AG09319 (cell line): Measurements from ENCODE around the gene NRBP1.

Experiments
- DNase-seq: peaks from one replicate; pipeline ENCODE4 v3.0.0-alpha.2; 2010; ENCODE audit warnings: low read depth; ENCODE audit errors: extremely low read depth
- TF ChIP-seq, protein P1 (sequence below): IDR thresholded peaks from 2 replicates; pipeline ENCODE4 v1.5.1; 2011; ENCODE audit warnings: low read depth, mild to moderate bottlenecking, inconsistent platforms, low read length, moderate library complexity

The NRBP1 gene

DNA sequence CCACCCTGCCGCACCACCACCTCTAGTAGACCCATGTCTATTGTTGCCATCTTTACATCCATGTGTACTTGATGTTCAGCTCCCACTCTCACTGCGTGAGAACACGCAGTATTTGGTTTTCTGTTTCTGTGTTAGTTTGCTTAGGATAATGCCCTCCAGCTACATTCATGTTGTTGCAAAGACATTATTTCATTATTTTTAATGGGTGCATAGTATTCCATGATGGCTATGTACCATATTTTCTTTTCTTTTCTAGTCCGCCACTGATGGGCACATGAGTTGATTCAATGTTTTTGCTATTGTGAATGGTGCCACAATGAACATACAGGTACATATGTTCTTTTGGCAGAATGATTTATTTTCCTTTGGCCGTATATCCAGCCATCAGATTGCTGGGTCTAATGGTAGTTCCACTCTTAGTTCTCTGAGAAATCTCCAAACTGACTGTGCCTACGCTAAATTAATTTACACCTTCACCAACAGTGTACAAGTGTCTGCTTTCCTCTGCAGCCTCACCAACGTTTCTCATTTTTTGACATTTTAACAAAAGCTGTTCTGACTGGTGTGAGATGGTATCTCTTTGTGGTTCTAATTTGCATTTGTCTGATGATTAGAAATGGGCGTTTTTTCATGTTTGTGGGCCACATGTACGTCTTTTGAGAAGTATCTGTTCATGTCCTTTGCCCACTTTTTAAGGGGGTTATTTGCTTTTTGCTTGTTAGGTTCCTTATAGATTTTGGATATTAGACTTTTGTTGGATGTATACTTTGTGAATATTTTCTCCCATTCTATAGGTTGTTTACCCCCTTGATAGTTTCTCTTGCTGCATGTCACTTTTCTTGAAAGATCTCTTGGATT lies 37.4 kb upstream of the NRBP1 start:
- TF ChIP-seq, protein P1, sequence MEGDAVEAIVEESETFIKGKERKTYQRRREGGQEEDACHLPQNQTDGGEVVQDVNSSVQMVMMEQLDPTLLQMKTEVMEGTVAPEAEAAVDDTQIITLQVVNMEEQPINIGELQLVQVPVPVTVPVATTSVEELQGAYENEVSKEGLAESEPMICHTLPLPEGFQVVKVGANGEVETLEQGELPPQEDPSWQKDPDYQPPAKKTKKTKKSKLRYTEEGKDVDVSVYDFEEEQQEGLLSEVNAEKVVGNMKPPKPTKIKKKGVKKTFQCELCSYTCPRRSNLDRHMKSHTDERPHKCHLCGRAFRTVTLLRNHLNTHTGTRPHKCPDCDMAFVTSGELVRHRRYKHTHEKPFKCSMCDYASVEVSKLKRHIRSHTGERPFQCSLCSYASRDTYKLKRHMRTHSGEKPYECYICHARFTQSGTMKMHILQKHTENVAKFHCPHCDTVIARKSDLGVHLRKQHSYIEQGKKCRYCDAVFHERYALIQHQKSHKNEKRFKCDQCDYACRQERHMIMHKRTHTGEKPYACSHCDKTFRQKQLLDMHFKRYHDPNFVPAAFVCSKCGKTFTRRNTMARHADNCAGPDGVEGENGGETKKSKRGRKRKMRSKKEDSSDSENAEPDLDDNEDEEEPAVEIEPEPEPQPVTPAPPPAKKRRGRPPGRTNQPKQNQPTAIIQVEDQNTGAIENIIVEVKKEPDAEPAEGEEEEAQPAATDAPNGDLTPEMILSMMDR = no peak
- DNase-seq = no peak

DNA sequence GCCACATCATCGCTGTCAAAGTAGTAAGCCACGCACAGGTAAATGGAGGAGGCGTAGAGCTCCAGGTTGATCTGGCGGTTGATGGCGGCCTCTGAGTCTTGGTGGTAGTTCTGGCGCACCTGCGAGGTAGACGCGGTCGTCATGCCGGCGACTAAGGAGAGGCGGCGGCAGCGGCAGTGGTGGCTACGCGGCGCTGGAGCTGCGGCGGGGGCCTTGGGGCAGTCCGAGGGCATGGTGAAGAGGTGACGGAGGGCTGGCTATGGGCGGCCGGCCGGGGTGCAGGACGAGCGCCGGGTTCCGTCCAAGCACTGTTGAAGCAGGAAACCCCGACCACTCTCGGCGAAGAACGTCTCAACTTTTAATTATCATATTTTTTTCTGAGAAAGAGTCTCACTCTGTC lies 35.2 kb upstream of the NRBP1 start:
- TF ChIP-seq, protein P1 = no peak

DNA sequence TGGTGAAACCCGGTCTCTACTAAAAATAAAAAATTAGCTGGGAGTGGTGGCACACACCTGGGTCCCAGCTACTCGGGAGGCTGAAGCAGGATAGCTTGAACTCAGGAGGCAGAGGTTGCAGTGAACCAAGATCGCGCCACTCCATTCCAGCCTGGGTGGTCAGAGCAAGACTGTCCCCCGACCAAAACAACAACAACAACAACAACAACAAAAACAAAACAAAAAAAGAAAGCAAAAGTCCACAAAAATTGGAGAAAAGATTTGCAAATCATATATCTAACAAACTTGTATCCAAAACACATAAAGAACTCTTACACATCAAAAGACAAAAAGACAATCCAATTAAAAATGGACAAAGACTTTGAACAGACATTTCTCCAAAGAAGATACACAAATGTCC lies 29.5 kb upstream of the NRBP1 start:
- TF ChIP-seq, protein P1 = no peak
- no peak for DNase-seq

More for the DNA sequence above, 35.2 kb upstream of the NRBP1 start:
- no peak for DNase-seq

DNA sequence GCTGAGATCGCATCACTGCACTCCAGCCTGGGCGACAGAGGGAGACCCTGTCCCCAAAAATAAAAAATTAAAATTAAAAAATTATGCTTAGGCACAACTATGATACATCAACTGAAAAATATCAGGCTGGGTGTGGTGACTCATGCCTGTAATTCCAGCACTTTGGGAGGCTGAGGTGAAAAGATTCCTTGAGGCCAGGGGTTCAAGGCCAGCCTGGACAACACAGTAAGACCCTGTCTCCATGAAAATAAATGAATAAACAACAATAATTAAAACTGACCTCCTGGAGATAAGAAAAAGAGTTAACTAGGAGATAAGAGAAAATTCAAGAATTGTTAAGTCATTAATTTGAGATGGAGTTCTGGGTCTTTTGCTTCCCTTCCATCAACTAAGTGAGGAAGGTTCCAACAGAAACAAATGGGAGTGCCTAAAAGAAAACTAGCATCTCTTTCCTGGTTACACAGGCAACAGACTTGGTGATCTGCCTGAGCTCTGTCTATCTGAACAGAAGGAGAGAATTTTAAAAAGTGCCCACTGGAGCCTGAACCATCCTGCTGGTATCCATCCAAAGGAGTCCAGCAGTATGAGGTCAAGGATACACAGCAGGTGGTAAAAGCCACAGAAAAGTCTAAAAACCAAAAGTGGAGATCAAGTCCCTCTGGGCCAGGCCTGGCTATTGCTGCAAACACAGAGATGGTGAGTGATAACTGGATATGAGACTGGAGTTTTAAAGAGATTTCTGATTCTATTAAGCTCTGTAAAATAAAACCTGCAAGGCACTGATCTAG lies 27.9 kb upstream of the NRBP1 start:
- TF ChIP-seq, protein P1 = no peak
- DNase-seq = no peak

DNA sequence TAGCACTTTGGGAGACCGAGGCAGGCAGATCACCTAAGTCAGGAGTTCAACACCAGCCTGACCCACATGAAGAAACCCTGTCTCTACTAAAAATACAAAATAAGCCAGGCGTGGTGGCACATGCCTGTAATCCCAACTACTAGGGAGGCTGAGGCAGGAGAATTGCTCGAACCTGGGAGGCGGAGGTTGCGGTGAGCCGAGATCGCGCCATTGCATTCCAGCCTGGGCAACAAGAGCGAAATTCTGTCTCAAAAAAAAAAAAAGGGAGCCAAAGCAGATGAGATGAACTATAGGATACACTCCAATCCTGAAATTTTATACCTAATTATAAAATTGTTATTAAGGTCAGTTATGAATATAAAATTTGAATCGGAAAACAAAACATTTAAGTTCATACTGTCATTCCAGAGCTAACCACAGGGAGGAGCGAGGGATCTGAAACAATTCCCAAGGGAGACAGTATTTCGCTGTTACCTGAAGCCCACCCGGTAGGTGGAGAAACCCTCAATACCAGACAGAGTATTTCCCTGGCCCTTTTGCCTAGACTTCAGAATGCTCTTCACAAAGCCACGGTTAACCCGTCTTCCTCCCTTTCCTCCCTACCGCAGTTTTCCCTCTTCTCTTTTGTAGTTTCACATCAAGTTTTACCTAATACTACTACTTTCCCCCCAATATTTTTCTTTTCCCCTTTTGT lies 20.5 kb upstream of the NRBP1 start:
- no peak for DNase-seq
- TF ChIP-seq, protein P1 = peak; percentile 49

DNA sequence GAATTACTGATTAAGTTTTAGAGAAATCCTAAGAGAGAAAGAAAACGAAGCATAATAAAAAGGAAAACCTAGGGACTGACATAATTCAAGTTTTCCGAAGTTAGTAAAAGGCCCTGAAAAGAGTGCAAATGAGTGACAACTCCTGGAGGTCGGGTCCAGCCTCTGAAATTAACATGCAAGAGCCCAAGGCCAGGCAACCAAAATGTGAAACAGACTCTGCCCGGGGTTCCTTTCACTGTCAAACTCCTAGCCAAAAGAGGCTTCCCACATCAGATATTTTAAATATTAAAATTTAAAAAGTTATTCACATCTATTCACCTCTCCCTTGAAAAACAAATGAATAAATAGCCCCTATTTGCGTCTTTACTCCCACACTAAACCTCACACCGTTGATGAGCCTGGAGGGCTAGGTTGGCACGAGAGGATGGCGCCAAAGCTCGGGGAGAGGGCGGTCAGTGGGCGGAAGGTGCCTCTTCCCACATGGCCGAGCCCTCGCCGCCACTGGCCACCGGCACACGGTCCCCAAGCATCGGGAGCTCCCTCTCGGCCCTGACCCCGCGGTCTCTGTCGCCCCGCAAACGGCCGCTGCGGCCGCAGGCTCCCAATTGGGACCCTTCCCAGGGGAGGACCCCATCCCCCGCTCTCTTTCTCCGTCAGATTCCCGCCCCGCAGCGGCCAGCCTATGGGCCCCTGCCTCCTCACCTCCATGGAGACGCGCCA lies 19.7 kb upstream of the NRBP1 start:
- TF ChIP-seq, protein P1 = no peak
- DNase-seq = no peak
